AG09309 (cell line): ENCODE results near the gene C9.

ENCODE experiments used
- DNase-seq: peaks from one replicate; pipeline ENCODE4 v3.0.0-alpha.2; 2010; ENCODE audit warnings: low read depth
- H3K4me3 ChIP-seq: 2 replicates; pipeline ENCODE4 v1.5.1; 2011; ENCODE audit warnings: mild to moderate bottlenecking, low read depth, low read length, moderate library complexity; ENCODE audit not compliant: control insufficient read depth
- TF ChIP-seq, protein P1 (sequence below): IDR thresholded peaks from 2 replicates; pipeline ENCODE4 v1.5.1; 2011; ENCODE audit warnings: mild to moderate bottlenecking, low read depth, low read length, inconsistent platforms; ENCODE audit not compliant: insufficient read depth, control insufficient read depth; ENCODE audit errors: missing control alignments

The C9 gene

GRCh38 chr5:39367711-39368110 lies 3.4 kb upstream of the C9 start:
- no peak for DNase-seq
- TF ChIP-seq, protein P1, sequence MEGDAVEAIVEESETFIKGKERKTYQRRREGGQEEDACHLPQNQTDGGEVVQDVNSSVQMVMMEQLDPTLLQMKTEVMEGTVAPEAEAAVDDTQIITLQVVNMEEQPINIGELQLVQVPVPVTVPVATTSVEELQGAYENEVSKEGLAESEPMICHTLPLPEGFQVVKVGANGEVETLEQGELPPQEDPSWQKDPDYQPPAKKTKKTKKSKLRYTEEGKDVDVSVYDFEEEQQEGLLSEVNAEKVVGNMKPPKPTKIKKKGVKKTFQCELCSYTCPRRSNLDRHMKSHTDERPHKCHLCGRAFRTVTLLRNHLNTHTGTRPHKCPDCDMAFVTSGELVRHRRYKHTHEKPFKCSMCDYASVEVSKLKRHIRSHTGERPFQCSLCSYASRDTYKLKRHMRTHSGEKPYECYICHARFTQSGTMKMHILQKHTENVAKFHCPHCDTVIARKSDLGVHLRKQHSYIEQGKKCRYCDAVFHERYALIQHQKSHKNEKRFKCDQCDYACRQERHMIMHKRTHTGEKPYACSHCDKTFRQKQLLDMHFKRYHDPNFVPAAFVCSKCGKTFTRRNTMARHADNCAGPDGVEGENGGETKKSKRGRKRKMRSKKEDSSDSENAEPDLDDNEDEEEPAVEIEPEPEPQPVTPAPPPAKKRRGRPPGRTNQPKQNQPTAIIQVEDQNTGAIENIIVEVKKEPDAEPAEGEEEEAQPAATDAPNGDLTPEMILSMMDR: no peak
- H3K4me3 ChIP-seq: no peak overlapping the region

GRCh38 chr5:39363217-39363616 lies 1.1 kb downstream of the C9 start:
- TF ChIP-seq, protein P1: no peak
- no peak for DNase-seq
- no peak overlapping the region for H3K4me3 ChIP-seq

DNA sequence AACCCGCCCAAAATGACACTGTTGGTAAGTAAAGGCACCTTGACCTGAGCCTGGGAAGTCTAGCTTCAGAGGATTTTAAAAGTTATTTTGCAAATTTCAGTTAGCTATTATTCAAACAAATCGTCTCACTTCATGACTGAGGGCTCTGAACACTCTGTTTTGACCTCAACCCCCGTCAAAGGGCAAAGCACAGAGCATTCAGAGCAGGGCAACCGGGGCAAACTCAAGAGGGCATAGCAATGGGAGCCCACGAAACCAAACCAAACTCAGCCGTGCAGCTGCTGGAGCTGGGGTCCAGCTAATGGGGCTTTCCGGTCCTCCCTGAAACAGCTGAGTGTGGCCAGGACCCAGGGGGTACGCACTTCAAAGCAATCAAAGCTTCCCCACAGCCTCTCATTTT lies 1.6 kb downstream of the C9 start:
- H3K4me3 ChIP-seq: no peak overlapping the region
- DNase-seq: no peak
- TF ChIP-seq, protein P1: no peak

DNA sequence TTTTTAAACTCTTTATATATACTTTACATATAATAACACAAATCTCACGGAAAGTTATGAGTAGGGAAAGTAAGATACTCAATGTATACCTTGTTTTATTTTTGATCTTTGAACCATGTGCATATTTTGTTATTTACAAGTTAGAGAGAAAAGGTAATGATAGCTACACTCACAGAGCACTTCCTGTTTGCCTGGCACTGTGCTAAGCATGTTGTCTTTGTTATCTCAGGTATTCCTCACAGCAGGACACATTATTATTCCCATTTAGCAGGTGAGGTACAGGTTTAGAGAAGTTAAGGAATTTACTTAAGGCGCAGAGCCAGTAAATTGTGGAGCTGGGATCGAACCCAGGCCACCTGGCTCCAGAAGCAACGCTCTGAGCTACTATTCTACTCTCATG lies 3.0 kb downstream of the C9 start:
- DNase-seq: no peak
- no peak overlapping the region for H3K4me3 ChIP-seq

GRCh38 chr5:39360471-39361111 lies 3.7 kb downstream of the C9 start:
- H3K4me3 ChIP-seq: no peak overlapping the region
- DNase-seq: no peak
- TF ChIP-seq, protein P1: no peak

More for the DNA sequence above, 3.0 kb downstream of the C9 start:
- TF ChIP-seq, protein P1: no peak

DNA sequence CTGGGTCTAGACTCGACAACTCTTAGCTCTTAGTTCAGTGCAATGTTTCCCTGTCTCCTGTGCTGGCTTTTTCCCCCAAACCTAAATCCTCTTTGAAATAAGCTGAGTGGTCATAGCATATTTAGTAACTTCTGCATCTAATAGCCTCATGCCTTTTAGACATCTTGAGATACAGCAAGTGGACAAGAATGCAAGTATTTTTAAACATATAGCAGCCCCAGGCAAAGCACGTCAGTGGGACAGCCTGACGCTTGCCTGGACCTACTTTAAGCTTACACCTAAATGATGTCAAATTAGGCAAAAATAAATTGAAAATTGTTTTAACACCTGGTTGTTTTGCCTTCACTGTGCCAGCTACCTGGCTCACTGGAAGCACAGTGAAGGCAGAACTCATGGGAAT lies 8.0 kb downstream of the C9 start:
- no peak overlapping the region for H3K4me3 ChIP-seq
- TF ChIP-seq, protein P1: no peak
- no peak for DNase-seq
